ENCODE measurements around the gene RHO. TPM values are rescaled to one million over a fixed set of nuclear protein-coding genes. Genes with fewer than 3 reads are reported as not detected.

The RHO gene
- total and polyA plus RNA-seq, 2 donors (not counting 1 experiment from before 2014, with no cell fraction given), result 0.10 TPM; not detected in 1

DNA sequence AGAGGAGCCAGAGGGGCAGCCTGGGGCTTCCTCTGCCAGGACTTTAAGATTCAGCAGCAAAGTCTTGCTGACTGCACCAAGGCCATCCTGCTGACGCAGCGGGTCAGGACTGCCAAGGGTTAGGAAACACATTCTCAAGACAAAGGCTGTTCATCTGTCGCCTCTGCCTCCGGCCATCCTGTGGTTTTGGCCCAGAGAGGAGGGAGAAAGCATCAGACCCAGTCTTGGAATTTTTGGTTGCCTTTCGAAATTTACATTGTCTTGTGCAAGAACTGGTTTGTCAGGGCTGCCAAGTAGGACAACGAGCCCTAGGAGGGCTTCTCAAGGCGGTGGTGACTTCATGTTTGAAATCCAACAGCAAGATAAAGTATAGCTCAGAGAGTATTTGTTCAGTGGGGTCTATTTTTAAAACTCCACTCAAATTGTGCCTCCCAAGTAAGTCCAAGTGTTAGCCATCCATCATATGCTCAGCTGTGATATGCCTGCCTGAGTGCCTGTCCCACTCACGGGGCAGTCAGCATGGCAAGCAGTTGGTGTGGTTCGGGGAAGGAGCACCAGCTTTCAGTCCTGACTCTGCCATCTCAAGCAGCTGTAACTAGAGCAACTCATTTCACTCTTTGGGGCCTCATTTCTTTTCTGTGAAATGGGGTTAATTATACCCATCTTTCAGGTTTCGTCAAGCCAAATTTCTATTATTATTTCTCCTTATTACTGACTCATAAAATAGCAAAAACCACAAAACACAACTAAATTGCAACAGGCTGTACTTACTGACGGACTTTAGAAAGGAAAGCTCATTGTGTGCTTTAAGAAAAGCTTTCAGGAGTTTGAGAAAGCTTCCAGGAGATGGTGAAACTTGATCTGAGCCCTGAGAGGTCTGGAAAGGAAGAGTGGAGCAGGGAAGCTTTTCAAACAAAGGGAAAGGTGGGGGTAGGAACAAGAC is 42.4 kb upstream of the RHO start:
- H3K4me3 ChIP-seq (ENCODE audit: control extremely low read depth in 1 of 5, extremely low read depth in 1 of 5, insufficient read depth in 1 of 5, low read depth in 2 of 5, low read length in 4 of 5), result no peak overlapping the region
- WGBS (ENCODE audit: insufficient coverage), result 89% methylated on average over 10 of the region's 11 CpGs
- ChIA-PET CTCF (interaction anchor here (0.9 to 3.0 kb wide), 5 partner anchors 25 to 351 kb away, joined by 3 to 15 read pairs (median 4); no protein-coding TSS in a partner anchor), POLR2A (no interaction called here)
- no peaks in the 10 kb centered on the region for H3K9me3 ChIP-seq (ENCODE audit: control extremely low read depth in 1 of 3, control insufficient read depth in 2 of 3, insufficient read depth in 1 of 3, low read length in 2 of 3)
- no peaks in the 10 kb centered on the region for H3K79me2 ChIP-seq (ENCODE audit: control insufficient read depth, insufficient read depth, low read length)
- no peaks in the 10 kb centered on the region for H3K27me3 ChIP-seq (replicated peaks in 1 of 4; ENCODE audit: control extremely low read depth in 1 of 4, control insufficient read depth in 3 of 4, insufficient read depth in 4 of 4, low read length in 3 of 4)
- TF ChIP-seq EZH2 (IDR thresholded peaks at IDR 0.05; ENCODE audit: borderline replicate concordance, insufficient read depth, low read depth, low read length, poor library complexity, severe bottlenecking), result no peak
- no peak overlapping the region for H3K4me2 ChIP-seq (replicated peaks; ENCODE audit: low read depth, low read length, poor library complexity, severe bottlenecking)
- DNase-seq (no peak), ATAC-seq (ENCODE audit: low read depth) (no peak)
- peaks cover 0 to 3% of the 10 kb centered on the region in 2 donors for H3K4me1 ChIP-seq (ENCODE audit: control insufficient read depth in 2 of 2, insufficient read depth in 2 of 2, low read length in 2 of 2)
- H3K4me1 Mint-ChIP-seq, result peaks cover 2% of the 10 kb centered on the region
- H4K20me1 ChIP-seq (ENCODE audit: control insufficient read depth, insufficient read depth, low read length, poor library complexity, severe bottlenecking), result no peaks in the 10 kb centered on the region
- H2AFZ ChIP-seq (ENCODE audit: insufficient read depth, low read depth, low read length, poor library complexity, severe bottlenecking), result no peak overlapping the region
- H3K27ac Mint-ChIP-seq, result no peak overlapping the region
- H3K9ac ChIP-seq (ENCODE audit: low read length), result no peak overlapping the region
- intact Hi-C loops (cut with micrococcal nuclease), result no loop called here
- no peak overlapping the region for H3K4me3 Mint-ChIP-seq
- peaks cover 0 to 2% of the 10 kb centered on the region in 2 experiments for H3K36me3 ChIP-seq (replicated peaks in 1 of 2; ENCODE audit: control extremely low read depth in 1 of 2, control insufficient read depth in 1 of 2, extremely low read depth in 1 of 2, insufficient read depth in 2 of 2, low read length in 1 of 2)
- no peak overlapping the region for H3K27ac ChIP-seq (ENCODE audit: low read length in 2 of 2)
- no peaks in the 10 kb centered on the region for H3K27me3 Mint-ChIP-seq
- H3K9me3 Mint-ChIP-seq (ENCODE audit: insufficient read depth), result no peaks in the 10 kb centered on the region

DNA sequence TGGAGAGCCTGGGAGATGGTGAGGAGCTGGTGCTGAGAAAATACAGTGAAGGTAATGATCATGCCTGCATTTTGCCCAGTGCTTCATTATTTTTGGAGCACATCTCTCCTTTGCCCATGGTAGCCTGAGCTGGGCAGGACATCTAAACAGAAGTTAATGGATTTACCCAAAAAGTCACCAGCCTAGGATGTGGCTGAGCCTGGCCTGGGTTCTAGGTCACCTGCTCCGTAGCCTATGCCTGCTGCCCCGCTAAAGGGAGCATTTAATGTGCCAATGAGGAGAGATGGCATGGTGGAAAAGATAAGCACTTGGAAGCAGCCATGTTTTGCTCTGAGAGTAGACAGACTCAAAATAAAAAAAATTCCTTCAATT is 41.8 kb upstream of the RHO start:
- H3K27ac ChIP-seq (ENCODE audit: low read length in 2 of 2), result no peak overlapping the region
- ChIA-PET CTCF (interaction anchor here (1.2 to 3.0 kb wide), 5 partner anchors 39 to 350 kb away, joined by 3 to 15 read pairs (median 4); no protein-coding TSS in a partner anchor), POLR2A (no interaction called here)
- no peak overlapping the region for H3K4me3 ChIP-seq (ENCODE audit: control extremely low read depth in 1 of 5, extremely low read depth in 1 of 5, insufficient read depth in 1 of 5, low read depth in 2 of 5, low read length in 4 of 5)
- peaks cover 0 to 2% of the 10 kb centered on the region in 2 experiments for H3K36me3 ChIP-seq (replicated peaks in 1 of 2; ENCODE audit: control extremely low read depth in 1 of 2, control insufficient read depth in 1 of 2, extremely low read depth in 1 of 2, insufficient read depth in 2 of 2, low read length in 1 of 2)
- no peak overlapping the region for H3K9ac ChIP-seq (ENCODE audit: low read length)
- H3K4me1 ChIP-seq (ENCODE audit: control insufficient read depth in 2 of 2, insufficient read depth in 2 of 2, low read length in 2 of 2), result peaks cover 0 to 3% of the 10 kb centered on the region in 2 donors
- no peaks in the 10 kb centered on the region for H3K9me3 ChIP-seq (ENCODE audit: control extremely low read depth in 1 of 3, control insufficient read depth in 2 of 3, insufficient read depth in 1 of 3, low read length in 2 of 3)
- no peaks in the 10 kb centered on the region for H3K79me2 ChIP-seq (ENCODE audit: control insufficient read depth, insufficient read depth, low read length)
- Mint-ChIP-seq H3K4me1 (peaks cover 2% of the 10 kb centered on the region), H3K9me3 (ENCODE audit: insufficient read depth) (no peaks in the 10 kb centered on the region), H3K27me3 (no peaks in the 10 kb centered on the region), H3K4me3 (no peak overlapping the region), H3K27ac (no peak overlapping the region)
- H3K27me3 ChIP-seq (replicated peaks in 1 of 4; ENCODE audit: control extremely low read depth in 1 of 4, control insufficient read depth in 3 of 4, insufficient read depth in 4 of 4, low read length in 3 of 4), result no peaks in the 10 kb centered on the region
- no peaks in the 10 kb centered on the region for H4K20me1 ChIP-seq (ENCODE audit: control insufficient read depth, insufficient read depth, low read length, poor library complexity, severe bottlenecking)
- WGBS (ENCODE audit: insufficient coverage), result 100% methylated on average over 2 of the region's 2 CpGs
- no peak overlapping the region for H2AFZ ChIP-seq (ENCODE audit: insufficient read depth, low read depth, low read length, poor library complexity, severe bottlenecking)
- no peak for ATAC-seq (ENCODE audit: low read depth)
- intact Hi-C loops (cut with micrococcal nuclease), result no loop called here
- no peak for DNase-seq
- TF ChIP-seq, protein P1, sequence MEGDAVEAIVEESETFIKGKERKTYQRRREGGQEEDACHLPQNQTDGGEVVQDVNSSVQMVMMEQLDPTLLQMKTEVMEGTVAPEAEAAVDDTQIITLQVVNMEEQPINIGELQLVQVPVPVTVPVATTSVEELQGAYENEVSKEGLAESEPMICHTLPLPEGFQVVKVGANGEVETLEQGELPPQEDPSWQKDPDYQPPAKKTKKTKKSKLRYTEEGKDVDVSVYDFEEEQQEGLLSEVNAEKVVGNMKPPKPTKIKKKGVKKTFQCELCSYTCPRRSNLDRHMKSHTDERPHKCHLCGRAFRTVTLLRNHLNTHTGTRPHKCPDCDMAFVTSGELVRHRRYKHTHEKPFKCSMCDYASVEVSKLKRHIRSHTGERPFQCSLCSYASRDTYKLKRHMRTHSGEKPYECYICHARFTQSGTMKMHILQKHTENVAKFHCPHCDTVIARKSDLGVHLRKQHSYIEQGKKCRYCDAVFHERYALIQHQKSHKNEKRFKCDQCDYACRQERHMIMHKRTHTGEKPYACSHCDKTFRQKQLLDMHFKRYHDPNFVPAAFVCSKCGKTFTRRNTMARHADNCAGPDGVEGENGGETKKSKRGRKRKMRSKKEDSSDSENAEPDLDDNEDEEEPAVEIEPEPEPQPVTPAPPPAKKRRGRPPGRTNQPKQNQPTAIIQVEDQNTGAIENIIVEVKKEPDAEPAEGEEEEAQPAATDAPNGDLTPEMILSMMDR (IDR thresholded peaks at IDR 0.05), result no peak
- no peak for TF ChIP-seq EZH2 (IDR thresholded peaks at IDR 0.05; ENCODE audit: borderline replicate concordance, insufficient read depth, low read depth, low read length, poor library complexity, severe bottlenecking)
- H3K4me2 ChIP-seq (replicated peaks; ENCODE audit: low read depth, low read length, poor library complexity, severe bottlenecking), result no peak overlapping the region

All from B cell (primary cell).